CD4-positive, alpha-beta T cell treated with Interleukin-12 subunit alpha and Interleukin-12 subunit beta, for 1 hour (primary cell): ENCODE measurements around the gene GPR137B.

Source experiments
- DNase-seq: peaks from one replicate; pipeline ENCODE4 v3.0.0-alpha.2; 2020

GPR137B gene

GRCh38 chr1:236142253-236143103 lies at the start of gene GPR137B:
Gene GPR137B (plus strand): TSS chr1:236142539. CDS start chr1:236142623, 84 bp downstream.
- DNase-seq = peak; percentile 64

DNA sequence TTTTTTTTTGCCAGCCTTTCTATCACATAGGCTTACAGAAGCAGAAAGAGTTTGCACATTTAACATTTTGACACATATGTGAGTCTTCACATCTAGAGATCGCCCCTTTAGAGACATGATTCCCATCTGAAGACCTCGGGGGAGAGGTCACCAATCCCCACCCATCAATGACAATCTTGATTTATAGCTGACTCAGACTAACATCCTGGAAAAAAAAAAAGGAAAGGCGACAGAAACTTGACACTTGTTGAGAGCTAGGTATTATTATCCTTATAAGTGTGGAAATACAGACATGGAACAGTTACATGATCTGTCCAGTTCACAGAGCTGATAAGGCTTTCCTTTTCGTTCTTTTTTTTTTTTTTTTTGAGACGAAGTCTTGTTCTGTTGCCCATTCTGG lies 49.4 kb upstream of the GPR137B start:
- DNase-seq = no peak

- DNase-seq = no peak
Observed at GRCh38 chr1:236095705-236096520, 46.4 kb upstream of the GPR137B start.

DNA sequence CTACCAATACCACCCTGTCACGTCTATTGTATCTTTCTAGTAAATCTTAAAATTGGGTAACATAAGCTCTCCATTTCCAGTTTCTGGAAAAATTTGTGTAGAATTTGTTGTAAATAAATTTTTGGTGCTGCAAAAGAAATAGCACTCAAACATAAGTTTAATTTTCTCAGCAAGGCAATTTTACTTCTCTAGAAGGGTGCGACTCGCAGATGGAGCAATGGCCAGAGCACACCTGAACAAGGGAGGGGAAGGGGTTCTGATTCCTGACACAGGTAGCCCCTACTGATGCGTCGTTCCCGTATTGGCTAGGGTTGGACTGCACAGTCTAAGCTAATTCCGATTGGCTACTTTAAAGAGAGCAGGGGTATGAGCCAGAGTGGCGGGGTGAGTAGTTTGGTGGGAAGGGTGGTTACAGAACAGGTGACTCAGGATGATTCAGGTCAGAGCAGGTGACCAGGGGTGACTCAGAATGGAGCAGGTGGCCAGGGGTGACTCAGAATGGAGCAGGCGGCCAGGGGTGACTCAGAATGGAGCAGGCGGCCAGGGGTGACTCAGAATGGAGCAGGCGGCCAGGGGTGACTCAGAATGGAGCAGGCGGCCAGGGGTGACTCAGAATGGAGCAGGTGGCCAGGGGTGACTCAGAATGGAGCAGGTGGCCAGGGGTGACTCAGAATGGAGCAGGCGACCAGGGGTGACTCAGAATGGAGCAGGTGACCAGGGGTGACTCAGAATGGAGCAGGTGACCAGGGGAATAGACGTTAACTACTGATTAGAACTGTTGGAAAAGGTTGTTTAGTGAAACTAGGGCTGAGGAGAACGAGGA lies 45.5 kb upstream of the GPR137B start:
- DNase-seq = peak; percentile 86

GRCh38 chr1:236098267-236098666 lies 44.1 kb upstream of the GPR137B start:
- DNase-seq = no peak

DNA sequence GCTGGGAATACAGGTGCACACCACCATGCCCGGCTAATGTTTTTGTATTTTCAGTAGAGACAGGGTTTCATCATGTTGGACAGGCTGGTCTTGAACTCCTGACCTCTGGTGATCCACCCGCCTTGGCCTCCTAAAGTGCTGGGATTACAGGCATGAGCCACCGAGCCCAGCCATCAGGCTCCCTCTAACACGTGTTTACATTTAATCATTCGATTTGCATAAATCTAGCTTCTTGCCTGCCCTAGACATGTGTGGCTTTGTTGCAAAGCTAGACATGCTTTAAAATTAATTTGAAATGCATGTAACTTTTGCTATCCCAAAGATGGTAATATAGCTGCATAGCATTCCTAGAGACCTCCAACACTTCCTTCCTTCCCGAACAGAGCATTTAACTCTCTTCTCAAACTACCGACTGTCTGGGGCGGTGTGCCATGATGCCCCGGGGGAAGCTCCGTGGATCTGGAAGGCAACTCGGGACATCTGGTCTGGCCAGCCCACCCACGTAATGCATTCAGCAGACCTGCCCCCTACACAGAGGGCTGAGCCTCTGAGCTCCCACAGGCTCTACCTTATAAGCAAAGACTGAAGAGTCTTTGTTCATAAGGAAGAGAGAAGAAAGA lies 42.9 kb upstream of the GPR137B start:
- DNase-seq = no peak

DNA sequence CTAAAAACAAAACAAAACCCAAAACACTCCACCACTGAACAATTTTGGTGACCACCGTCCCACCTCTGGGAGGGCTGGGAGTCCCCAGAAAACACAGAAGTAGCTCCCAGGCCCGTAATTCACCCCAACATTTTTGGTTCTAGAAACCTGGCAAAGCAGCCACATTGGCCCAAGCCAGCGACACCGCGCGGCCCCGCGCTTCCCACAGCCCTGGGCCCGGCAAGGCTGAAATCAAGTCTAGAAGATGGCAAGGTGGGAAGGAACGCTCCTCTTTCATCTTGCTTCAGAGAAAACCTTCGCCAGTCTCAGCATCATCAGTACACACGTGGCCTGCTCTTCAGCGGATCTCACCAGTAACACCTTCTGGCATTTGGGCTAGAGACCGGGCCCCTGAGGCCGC lies 41.5 kb upstream of the GPR137B start:
- no peak for DNase-seq

DNA sequence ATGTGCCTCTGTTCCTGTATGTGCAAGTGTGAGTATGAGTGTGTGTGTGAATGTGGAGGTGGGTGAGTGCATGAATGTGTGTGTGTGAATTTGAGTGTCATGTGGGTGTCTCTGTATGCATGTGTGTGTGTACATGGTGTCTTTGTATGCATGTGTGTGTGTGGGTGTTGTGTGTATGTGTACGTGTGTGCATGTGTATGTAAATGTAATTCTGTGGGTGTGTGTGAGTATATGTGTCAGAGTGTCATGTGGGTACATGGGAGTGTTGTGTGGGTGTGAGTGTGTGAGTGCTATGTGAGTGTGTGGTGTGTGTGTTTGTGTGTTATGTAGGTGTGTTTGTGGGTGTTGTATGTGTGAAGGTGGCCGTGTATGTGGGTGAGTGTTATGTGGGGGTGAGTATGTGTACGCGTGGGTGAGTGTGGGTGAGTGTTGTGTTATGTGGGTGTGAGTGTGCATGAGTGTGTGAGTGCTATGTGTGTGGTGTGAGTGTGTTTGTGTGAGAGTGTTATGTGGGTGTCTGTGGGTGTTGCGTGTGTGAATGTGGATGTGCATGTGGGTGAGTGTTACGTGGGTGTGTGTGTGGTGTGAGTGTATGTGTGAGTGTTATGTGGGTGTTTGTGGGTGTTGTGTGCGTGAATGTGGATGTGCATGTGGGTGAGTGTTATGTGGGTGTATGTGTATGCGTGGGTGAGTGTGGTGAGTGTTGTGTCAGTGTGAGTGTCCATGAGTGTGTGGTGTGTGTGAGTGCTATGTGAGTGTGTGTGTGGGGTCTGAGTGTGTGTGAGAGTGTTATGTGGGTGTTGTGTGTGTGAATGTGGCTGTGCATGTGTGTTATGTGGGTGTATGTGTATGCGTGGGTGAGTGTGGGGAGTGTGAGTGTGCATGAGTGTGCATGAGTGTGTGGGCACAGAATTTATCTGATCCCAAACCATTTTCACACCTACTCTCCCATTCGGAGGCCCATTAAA lies 40.8 kb upstream of the GPR137B start:
- no peak for DNase-seq

GRCh38 chr1:236102611-236103010 lies 39.7 kb upstream of the GPR137B start:
- no peak for DNase-seq

DNA sequence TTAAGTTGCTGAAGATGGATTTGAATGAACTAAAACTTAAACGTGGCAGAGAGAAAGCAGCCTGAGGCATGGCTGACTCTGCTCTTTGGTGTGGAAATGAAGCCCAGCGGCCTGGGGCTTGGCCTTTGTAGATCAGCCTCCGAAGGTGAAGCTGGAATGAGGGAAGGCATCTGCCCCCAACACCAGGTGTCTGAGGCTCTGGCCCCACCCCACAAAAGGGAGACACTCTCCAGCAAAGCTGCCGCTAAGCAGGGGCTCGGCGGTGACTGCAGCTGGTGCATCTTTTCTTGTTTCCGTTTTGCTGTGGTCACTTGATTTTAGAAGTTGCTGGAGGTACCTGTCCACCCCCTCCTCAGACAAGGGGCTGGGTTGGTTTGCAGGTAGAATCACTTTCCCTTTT lies 39.3 kb upstream of the GPR137B start:
- DNase-seq = no peak

GRCh38 chr1:236103646-236104218 lies 38.6 kb upstream of the GPR137B start:
- peak; percentile 67 for DNase-seq

- DNase-seq = no peak
Observed at GRCh38 chr1:236107121-236107907, 35.0 kb upstream of the GPR137B start.

DNA sequence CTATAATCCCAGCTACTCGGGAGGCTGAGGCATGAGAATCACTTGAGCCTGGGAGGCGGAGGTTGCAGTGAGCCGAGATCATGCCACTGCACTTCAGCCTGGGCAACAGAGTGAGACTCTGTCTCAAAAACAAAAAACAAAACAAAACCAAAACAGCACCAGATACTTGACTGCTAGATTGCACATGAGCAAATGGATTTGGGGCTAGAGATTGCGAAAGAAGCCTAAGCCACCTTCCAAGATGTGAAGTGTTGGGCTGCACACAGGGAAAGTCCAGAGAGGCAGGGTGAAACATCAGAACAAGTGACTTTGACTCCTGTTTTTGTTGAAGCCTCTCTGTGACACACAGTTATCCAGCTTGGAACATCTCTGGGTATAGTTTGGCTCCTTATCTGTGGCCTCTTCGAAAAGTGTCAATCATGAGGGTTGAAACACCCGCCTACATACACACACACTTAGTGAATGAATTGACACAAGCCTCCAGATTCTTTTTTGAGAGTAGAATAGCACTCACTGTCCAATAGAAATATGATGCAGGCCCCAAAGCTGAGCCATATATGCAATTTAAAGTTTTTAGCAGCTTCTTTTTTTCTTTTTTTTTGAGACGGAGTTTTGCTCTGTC lies 34.2 kb upstream of the GPR137B start:
- DNase-seq = no peak

GRCh38 chr1:236110137-236110536 lies 32.2 kb upstream of the GPR137B start:
- no peak for DNase-seq

DNA sequence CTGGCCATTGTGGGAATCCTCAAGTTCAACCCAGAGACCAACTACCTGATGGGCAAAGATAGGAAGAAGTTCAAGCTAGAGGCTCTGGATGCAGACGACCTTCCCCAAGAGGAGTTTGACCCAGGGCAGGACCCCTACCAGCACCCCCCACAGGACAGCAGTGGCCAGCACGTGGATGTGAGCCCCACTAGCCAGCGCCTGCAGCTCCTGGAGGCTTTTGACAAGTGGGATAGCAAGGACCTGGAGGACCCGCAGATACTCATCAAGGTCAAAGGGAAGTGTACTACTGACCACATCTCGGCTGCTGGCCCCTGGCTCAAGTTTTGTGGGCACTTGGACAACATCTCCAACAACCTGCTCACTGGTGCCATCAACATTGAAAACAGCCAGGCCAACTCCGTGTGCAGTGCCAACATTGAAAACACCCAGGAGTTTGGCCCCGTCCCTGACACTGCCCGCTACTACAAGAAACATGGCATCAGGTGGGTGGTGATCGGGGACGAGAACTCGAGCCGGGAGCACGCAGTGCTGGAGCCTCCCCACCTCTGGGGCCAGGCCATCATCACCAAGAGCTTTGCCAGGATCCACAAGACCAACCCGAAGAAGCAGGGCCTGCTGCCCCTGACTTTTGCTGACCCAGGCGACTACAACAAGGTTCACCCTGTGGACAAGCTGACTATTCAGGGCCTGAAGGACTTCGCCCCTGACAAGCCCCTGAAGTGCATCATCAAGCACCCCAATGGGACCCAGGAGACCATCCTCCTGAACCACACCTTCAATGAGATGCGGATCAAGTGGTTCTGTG lies 30.6 kb upstream of the GPR137B start:
- DNase-seq = no peak

GRCh38 chr1:236112332-236112627 lies 30.1 kb upstream of the GPR137B start:
- no peak for DNase-seq

- no peak for DNase-seq
Observed at GRCh38 chr1:236113324-236114032, 28.9 kb upstream of the GPR137B start.

GRCh38 chr1:236114076-236114747 lies 28.1 kb upstream of the GPR137B start:
- no peak for DNase-seq
